NOMO-1 treated with dmso at 0.1 percent for 144 hours (cell line): ENCODE data around the gene IL16.

Source experiments
- DNase-seq: peaks from one replicate; lab custom pipeline; 2025; ENCODE audit not compliant: unreplicated experiment; lab: John Stamatoyannopoulos, UW

IL16 gene

DNA sequence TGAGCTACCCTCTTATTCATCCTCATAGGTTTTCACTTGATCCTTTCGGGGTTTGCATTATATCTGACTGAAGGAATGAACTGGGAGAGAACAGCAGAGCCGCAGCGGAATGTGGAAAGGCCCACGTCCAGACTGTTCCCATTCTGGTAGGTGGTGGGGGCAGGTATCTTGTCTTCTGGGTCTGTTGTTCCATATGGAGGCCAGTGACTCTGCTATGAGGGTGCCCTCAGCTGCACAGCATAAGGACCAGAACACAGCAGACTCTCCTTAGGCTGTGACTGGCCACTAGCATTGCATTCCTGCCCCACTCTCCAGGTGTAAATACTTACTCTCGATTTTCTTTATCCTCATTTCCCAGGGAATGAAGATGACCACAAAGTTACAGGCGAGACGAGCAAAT is 165.2 kb downstream of the IL16 start:
- no peak for DNase-seq

DNA sequence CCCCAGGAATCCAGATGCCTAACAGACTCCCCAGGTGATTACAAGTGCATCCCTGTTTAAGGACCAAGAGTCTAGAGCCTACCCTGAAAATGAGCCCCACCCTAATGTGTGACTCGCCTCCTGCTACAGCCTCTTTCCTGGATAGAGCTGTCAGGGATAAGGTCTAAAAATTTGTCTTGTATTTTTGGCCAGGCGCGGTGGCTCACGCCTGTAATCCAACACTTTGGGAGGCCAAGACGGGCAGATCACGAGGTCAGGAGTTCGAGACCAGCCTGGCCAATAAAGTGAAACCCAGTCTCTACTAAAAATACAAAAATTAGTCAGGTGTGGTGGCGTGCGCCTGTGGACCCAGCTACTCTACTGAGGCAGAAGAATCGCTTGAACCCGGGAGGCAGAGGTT is 166.1 kb downstream of the IL16 start:
- no peak for DNase-seq

- DNase-seq: no peak
Measured at GRCh38 chr15:81363276-81363675, 166.6 kb downstream of the IL16 start.
